ENCODE data around the gene NFATC3. TPM values are rescaled to one million over a fixed set of nuclear protein-coding genes. Genes with fewer than 3 reads are reported as not detected.

NFATC3 gene
- polyA plus RNA-seq, 3 donors = 14.3 to 21.8 (median 15.8) TPM

GRCh38 chr16:68242085-68242484 is 156.9 kb downstream of the NFATC3 start:
- no peak overlapping the region for H3K27ac Mint-ChIP-seq

More at GRCh38 chr16:68242085-68242484, 156.9 kb downstream of the NFATC3 start:
- Histone ChIP-seq H3K79me2 (ENCODE audit: insufficient read depth, low read length) (peaks cover 23% of the 10 kb centered on the region), H3K9ac (ENCODE audit: insufficient read depth, low read length, poor library complexity, severe bottlenecking) (no peak overlapping the region), H3K27ac (ENCODE audit: low read depth in 1 of 2, low read length in 2 of 2) (no peak overlapping the region), H3K4me3 (replicated peaks in 1 of 3; ENCODE audit: low read depth in 2 of 3, low read length in 3 of 3) (no peak overlapping the region), H4K20me1 (ENCODE audit: insufficient read depth, low read length) (peaks cover 4% of the 10 kb centered on the region), H3K4me2 (replicated peaks; ENCODE audit: extremely low read depth, low read length, poor library complexity, severe bottlenecking) (no peak overlapping the region), H3K36me3 (replicated peaks in 1 of 2; ENCODE audit: control insufficient read depth in 1 of 2, insufficient read depth in 2 of 2, low read length in 2 of 2) (no peaks in the 10 kb centered on the region), H3K4me1 (ENCODE audit: control insufficient read depth in 1 of 2, insufficient read depth in 2 of 2, low read length in 2 of 2) (peaks cover 38 to 49% of the 10 kb centered on the region in 2 donors), H2AFZ (ENCODE audit: insufficient read depth, low read depth, low read length, poor library complexity, severe bottlenecking) (no peak overlapping the region), H3K9me3 (replicated peaks in 1 of 2; ENCODE audit: control insufficient read depth in 1 of 2, insufficient read depth in 1 of 2, low read length in 2 of 2) (no peaks in the 10 kb centered on the region), H3K27me3 (ENCODE audit: control insufficient read depth in 2 of 2, insufficient read depth in 2 of 2, low read length in 2 of 2) (peaks cover 0 to 2% of the 10 kb centered on the region in 2 donors)
- intact Hi-C loops (cut with micrococcal nuclease) = loop anchor here in 1 of 2 donors (10.0 kb wide), 1 partner anchor 157 kb away; the partner anchor contains the start of gene NFATC3
- H3K4me1 Mint-ChIP-seq = peaks cover 34% of the 10 kb centered on the region
- peaks cover 0 to 5% (median 0%) of the 10 kb centered on the region in 7 donors for H3K9me3 Mint-ChIP-seq
- DNase-seq = no peak
- no peak for TF ChIP-seq CTCF (IDR thresholded peaks at IDR 0.05)
- peaks cover 0 to 3% of the 10 kb centered on the region in 2 donors for H3K36me3 Mint-ChIP-seq
- no peak overlapping the region for H3K4me3 Mint-ChIP-seq
- WGBS (ENCODE audit: insufficient coverage) = no CpG with 5 or more reads among the region's 7 CpGs
- H3K27me3 Mint-ChIP-seq (ENCODE audit: low read depth in 3 of 3) = peaks cover 5 to 11% (median 10%) of the 10 kb centered on the region in 3 donors

All from CD14-positive monocyte (primary cell).